Neural cell (in vitro differentiated cells): Measurements from ENCODE around the gene GNA12. TPM values are rescaled to one million over a fixed set of nuclear protein-coding genes. Genes with fewer than 3 reads are reported as not detected.

Experiments used
- H2AFZ ChIP-seq: fragments of 200-600, 300-800 bp; sonication (generic), shearing (Covaris generic); 2 replicates; pipeline ENCODE4 v1.6.0; 2014; ENCODE audit warnings: low read depth, mild to moderate bottlenecking, antibody characterized with exemption, low read length, moderate library complexity
- H3F3A ChIP-seq: fragments of 200-600 bp; shearing (Covaris generic); 2 replicates; pipeline ENCODE4 v1.6.1; 2016; ENCODE audit warnings: mild to moderate bottlenecking, moderate library complexity, mixed read lengths, antibody characterized with exemption, low read length; ENCODE audit not compliant: insufficient read depth, poor library complexity, severe bottlenecking
- H3K27ac ChIP-seq: fragments of 200-600, 300-800 bp; sonication (generic), shearing (Covaris generic); 2 replicates; pipeline ENCODE4 v1.5.1; 2014; ENCODE audit warnings: mild to moderate bottlenecking, low read length, moderate library complexity
- H3K27me3 ChIP-seq: fragments of 300-800, 200-600 bp; sonication (generic), shearing (Covaris generic); 2 replicates; pipeline ENCODE4 v1.6.0; 2014; ENCODE audit warnings: mild to moderate bottlenecking, low read depth, low read length, moderate library complexity; ENCODE audit not compliant: insufficient read depth
- H3K36me3 ChIP-seq: fragments of 300-800, 200-600 bp; sonication (generic), shearing (Covaris generic); 2 replicates; pipeline ENCODE4 v1.5.1; 2014; ENCODE audit warnings: mild to moderate bottlenecking, antibody characterized with exemption, low read length, moderate library complexity; ENCODE audit not compliant: insufficient read depth
- H3K4me2 ChIP-seq: fragments of 300-800, 200-600 bp; sonication (generic), shearing (Covaris generic); 2 replicates; pipeline ENCODE4 v1.6.0; 2014; ENCODE audit warnings: mild to moderate bottlenecking, low read length
- H3K4me3 ChIP-seq: fragments of 300-800, 200-600 bp; sonication (generic), shearing (Covaris generic); 2 replicates; pipeline ENCODE4 v1.5.1; 2014; ENCODE audit warnings: mild to moderate bottlenecking, low read length, moderate library complexity
- H3K79me2 ChIP-seq: fragments of 200-600 bp; shearing (Covaris generic); replicated peaks from 2 replicates; pipeline ENCODE4 v1.6.0; 2014; ENCODE audit warnings: mild to moderate bottlenecking, low read length, moderate library complexity; ENCODE audit not compliant: insufficient read depth
- H3K9ac ChIP-seq: fragments of 300-800, 200-600 bp; sonication (generic), shearing (Covaris generic); 2 replicates; pipeline ENCODE4 v1.6.1; 2016; ENCODE audit warnings: mild to moderate bottlenecking, low read length, mixed read lengths
- H3K9me2 ChIP-seq: fragments of 200-600 bp; shearing (Covaris generic); 2 replicates; pipeline ENCODE4 v1.6.1; 2016; ENCODE audit warnings: mild to moderate bottlenecking, low read length, mixed read lengths; ENCODE audit not compliant: insufficient read depth
- H3K9me3 ChIP-seq: fragments of 200-600, 300-800 bp; sonication (generic), shearing (Covaris generic); 2 replicates; pipeline ENCODE4 v1.6.1; 2016; ENCODE audit warnings: mild to moderate bottlenecking, mixed run types, low read length, moderate library complexity, mixed read lengths
- H4K20me1 ChIP-seq: fragments of 200-600 bp; shearing (Covaris generic); 2 replicates; pipeline ENCODE4 v1.6.1; 2016; ENCODE audit warnings: mild to moderate bottlenecking, mixed run types; ENCODE audit not compliant: insufficient read depth
- CTCF ChIP-seq: fragments of 450-650 bp; IDR thresholded peaks from 2 replicates; pipeline ENCODE4 v1.5.1; 2014; ENCODE audit warnings: antibody characterized with exemption, mild to moderate bottlenecking, moderate library complexity; ENCODE audit not compliant: poor library complexity, severe bottlenecking
- EP300 ChIP-seq: fragments of 450-650 bp; conservative IDR thresholded peaks from 2 replicates; pipeline ENCODE4 v1.6.1; 2014; ENCODE audit warnings: antibody characterized with exemption, mild to moderate bottlenecking, moderate library complexity; ENCODE audit not compliant: poor library complexity, severe bottlenecking
- EZH2 ChIP-seq: fragments of 200-600, 300-800 bp; shearing (Covaris generic), sonication (generic); IDR thresholded peaks from 2 replicates; pipeline ENCODE4 v1.6.1; 2014; ENCODE audit warnings: antibody characterized with exemption, low read length, borderline replicate concordance, mild to moderate bottlenecking; ENCODE audit not compliant: insufficient read depth, poor library complexity, severe bottlenecking
- MXI1 ChIP-seq: fragments of 450-650 bp; conservative IDR thresholded peaks from 2 replicates; pipeline ENCODE4 v1.6.1; 2014; ENCODE audit warnings: antibody characterized with exemption, mild to moderate bottlenecking; ENCODE audit not compliant: poor library complexity, severe bottlenecking
- POLR2AphosphoS5 ChIP-seq: IDR thresholded peaks from 2 replicates; pipeline ENCODE4 v1.6.1; 2012
- RAD21 ChIP-seq: fragments of 450-650 bp; conservative IDR thresholded peaks from 2 replicates; pipeline ENCODE4 v1.6.1; 2014; ENCODE audit warnings: antibody characterized with exemption, mild to moderate bottlenecking, moderate library complexity
- REST ChIP-seq: IDR thresholded peaks from 2 replicates; pipeline ENCODE4 v1.6.1; 2012; ENCODE audit warnings: borderline replicate concordance
- SMC3 ChIP-seq: fragments of 450-650 bp; conservative IDR thresholded peaks from 2 replicates; pipeline ENCODE4 v1.6.1; 2014; ENCODE audit warnings: antibody characterized with exemption, mild to moderate bottlenecking, moderate library complexity; ENCODE audit not compliant: poor library complexity
- TAF1 ChIP-seq: IDR thresholded peaks from 2 replicates; pipeline ENCODE4 v1.6.1; 2012; ENCODE audit warnings: low read depth
- polyA plus RNA-seq: library from polyadenylated mRNA; depleted of rRNA; stranded (reverse); fragments of >200 nt; gene quantifications from 2 replicates; pipeline ENCODE4 v1.2.3, GENCODE V29; 2014

Gene GNA12
- polyA plus RNA-seq, 1 donor from 2014 or later: 15.5 TPM

- Histone ChIP-seq H3K4me2 (no peak overlapping the region), H3K9me2 (no peaks in the 10 kb centered on the region), H2AFZ (no peak overlapping the region), H3K9ac (no peak overlapping the region), H3F3A (no peaks in the 10 kb centered on the region), H3K27me3 (no peaks in the 10 kb centered on the region), H4K20me1 (no peaks in the 10 kb centered on the region), H3K4me3 (no peak overlapping the region), H3K9me3 (no peaks in the 10 kb centered on the region), H3K27ac (no peak overlapping the region), H3K36me3 (no peaks in the 10 kb centered on the region), H3K79me2 (no peaks in the 10 kb centered on the region)
- TF ChIP-seq CTCF: no peak
- TF ChIP-seq RAD21: no peak
- TF ChIP-seq TAF1: no peak
- no peak for TF ChIP-seq SMC3
- TF ChIP-seq EZH2: no peak
Observed at GRCh38 chr7:2734084-2734686, 109.9 kb downstream of the GNA12 start.

GRCh38 chr7:2732959-2733584 is 111.0 kb downstream of the GNA12 start:
- no peaks in the 10 kb centered on the region for H3K79me2 ChIP-seq

More at GRCh38 chr7:2732959-2733584, 111.0 kb downstream of the GNA12 start:
- H3K9me2 ChIP-seq: no peaks in the 10 kb centered on the region
- no peaks in the 10 kb centered on the region for H3K36me3 ChIP-seq
- no peak overlapping the region for H3K27ac ChIP-seq
- no peaks in the 10 kb centered on the region for H3K9me3 ChIP-seq
- TF ChIP-seq CTCF (no peak), EP300 (no peak), POLR2AphosphoS5 (no peak), EZH2 (no peak), SMC3 (no peak), REST (no peak), TAF1 (no peak), MXI1 (no peak), RAD21 (no peak)
- no peak overlapping the region for H3K4me3 ChIP-seq
- no peak overlapping the region for H3K4me2 ChIP-seq
- no peaks in the 10 kb centered on the region for H3K27me3 ChIP-seq
- H2AFZ ChIP-seq: no peak overlapping the region
- no peaks in the 10 kb centered on the region for H4K20me1 ChIP-seq
- H3F3A ChIP-seq: no peaks in the 10 kb centered on the region
- no peak overlapping the region for H3K9ac ChIP-seq
